ENCODE data around the gene GFRA1. TPM values are rescaled to one million over a fixed set of nuclear protein-coding genes. Genes with fewer than 3 reads are reported as not detected.

Gene GFRA1
- polyA plus RNA-seq, 1 of the 3 experiments (the other 2 are of a cell fraction), result 1.6 TPM

DNA sequence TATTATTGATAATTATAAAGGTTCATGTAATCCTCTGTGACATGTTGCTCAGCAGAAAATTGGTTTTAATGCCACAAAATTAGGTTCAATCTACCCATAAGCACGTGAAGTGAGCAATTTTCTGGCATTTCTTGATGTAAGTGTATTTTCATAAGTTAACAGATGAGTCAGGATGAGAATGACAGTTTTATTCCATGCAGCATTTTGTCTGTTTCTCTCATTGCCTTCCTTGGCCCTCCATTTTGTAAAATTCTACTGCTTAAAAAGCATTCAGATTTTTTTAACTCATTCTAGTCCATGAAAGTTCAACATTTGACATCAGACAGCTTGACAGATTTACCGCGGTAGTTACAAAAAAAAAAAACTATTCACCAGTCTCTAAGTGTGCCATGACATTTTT is 4.0 kb upstream of the GFRA1 start:
- ChIA-PET POLR2A (no interaction called here), CTCF (interaction anchor here (1.5 to 2.7 kb wide), 2 partner anchors 11 to 845 kb away, joined by 4 to 24 read pairs; no protein-coding TSS in a partner anchor)
- DNase-seq, result no peak
- H3K4me3 ChIP-seq (ENCODE audit: low read depth in 2 of 2, low read length in 1 of 2), result no peak overlapping the region
- no peaks in the 10 kb centered on the region for H3K36me3 ChIP-seq (replicated peaks in 1 of 2; ENCODE audit: control insufficient read depth in 1 of 2, insufficient read depth in 2 of 2, low read length in 1 of 2)
- H4K20me1 ChIP-seq (ENCODE audit: insufficient read depth), result no peaks in the 10 kb centered on the region
- H3K4me1 ChIP-seq (ENCODE audit: control insufficient read depth in 1 of 2, insufficient read depth in 2 of 2, low read depth in 1 of 2, low read length in 1 of 2), result peaks cover 4 to 16% of the 10 kb centered on the region in 2 experiments; a peak in 1 of 4 replicates
- WGBS (ENCODE audit: low lambda C conversion rate), result 66% methylated on average over 3 of the region's 3 CpGs
- H3F3A ChIP-seq (replicated peaks; ENCODE audit: insufficient read depth), result no peaks in the 10 kb centered on the region
- H3K4me2 ChIP-seq, result no peak overlapping the region
- no peak overlapping the region for H3K9ac ChIP-seq
- H3K27me3 ChIP-seq (ENCODE audit: insufficient read depth), result peaks cover 29% of the 10 kb centered on the region
- H3K79me2 ChIP-seq (ENCODE audit: insufficient read depth), result no peaks in the 10 kb centered on the region
- TF ChIP-seq, protein P1, sequence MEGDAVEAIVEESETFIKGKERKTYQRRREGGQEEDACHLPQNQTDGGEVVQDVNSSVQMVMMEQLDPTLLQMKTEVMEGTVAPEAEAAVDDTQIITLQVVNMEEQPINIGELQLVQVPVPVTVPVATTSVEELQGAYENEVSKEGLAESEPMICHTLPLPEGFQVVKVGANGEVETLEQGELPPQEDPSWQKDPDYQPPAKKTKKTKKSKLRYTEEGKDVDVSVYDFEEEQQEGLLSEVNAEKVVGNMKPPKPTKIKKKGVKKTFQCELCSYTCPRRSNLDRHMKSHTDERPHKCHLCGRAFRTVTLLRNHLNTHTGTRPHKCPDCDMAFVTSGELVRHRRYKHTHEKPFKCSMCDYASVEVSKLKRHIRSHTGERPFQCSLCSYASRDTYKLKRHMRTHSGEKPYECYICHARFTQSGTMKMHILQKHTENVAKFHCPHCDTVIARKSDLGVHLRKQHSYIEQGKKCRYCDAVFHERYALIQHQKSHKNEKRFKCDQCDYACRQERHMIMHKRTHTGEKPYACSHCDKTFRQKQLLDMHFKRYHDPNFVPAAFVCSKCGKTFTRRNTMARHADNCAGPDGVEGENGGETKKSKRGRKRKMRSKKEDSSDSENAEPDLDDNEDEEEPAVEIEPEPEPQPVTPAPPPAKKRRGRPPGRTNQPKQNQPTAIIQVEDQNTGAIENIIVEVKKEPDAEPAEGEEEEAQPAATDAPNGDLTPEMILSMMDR (IDR thresholded peaks at IDR 0.05), result no peak
- no peak for TF ChIP-seq RFX5 (IDR thresholded peaks at IDR 0.05; ENCODE audit: low read length)
- TF ChIP-seq MXI1 (IDR thresholded peaks at IDR 0.05; ENCODE audit: low read depth, low read length), result no peak
- TF ChIP-seq EP300 (IDR thresholded peaks at IDR 0.05; ENCODE audit: borderline replicate concordance in 1 of 2, low read depth in 1 of 2, low read length in 1 of 2), result no peak
- no peak for TF ChIP-seq CHD2 (IDR thresholded peaks at IDR 0.05; ENCODE audit: low read length, partially characterized antibody)
- no peak for TF ChIP-seq POLR2AphosphoS5 (IDR thresholded peaks at IDR 0.05; ENCODE audit: low read depth, low read length)
- no peak for TF ChIP-seq SIN3A (IDR thresholded peaks at IDR 0.05; ENCODE audit: borderline replicate concordance, low read depth, low read length)
- no peak for TF ChIP-seq FOSL2 (IDR thresholded peaks at IDR 0.05; ENCODE audit: borderline replicate concordance, low read depth)
- no peak for TF ChIP-seq YY1 (IDR thresholded peaks at IDR 0.05; ENCODE audit: low read depth)
- TF ChIP-seq RXRA (IDR thresholded peaks at IDR 0.05; ENCODE audit: borderline replicate concordance, low read depth), result no peak
- TF ChIP-seq, protein P2, sequence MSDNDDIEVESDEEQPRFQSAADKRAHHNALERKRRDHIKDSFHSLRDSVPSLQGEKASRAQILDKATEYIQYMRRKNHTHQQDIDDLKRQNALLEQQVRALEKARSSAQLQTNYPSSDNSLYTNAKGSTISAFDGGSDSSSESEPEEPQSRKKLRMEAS (IDR thresholded peaks at IDR 0.05; ENCODE audit: low read depth), result no peak
- TF ChIP-seq GATA2 (CRISPR knock-in tag; IDR thresholded peaks at IDR 0.05), result no peak
- TF ChIP-seq, protein P3, sequence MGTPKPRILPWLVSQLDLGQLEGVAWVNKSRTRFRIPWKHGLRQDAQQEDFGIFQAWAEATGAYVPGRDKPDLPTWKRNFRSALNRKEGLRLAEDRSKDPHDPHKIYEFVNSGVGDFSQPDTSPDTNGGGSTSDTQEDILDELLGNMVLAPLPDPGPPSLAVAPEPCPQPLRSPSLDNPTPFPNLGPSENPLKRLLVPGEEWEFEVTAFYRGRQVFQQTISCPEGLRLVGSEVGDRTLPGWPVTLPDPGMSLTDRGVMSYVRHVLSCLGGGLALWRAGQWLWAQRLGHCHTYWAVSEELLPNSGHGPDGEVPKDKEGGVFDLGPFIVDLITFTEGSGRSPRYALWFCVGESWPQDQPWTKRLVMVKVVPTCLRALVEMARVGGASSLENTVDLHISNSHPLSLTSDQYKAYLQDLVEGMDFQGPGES (IDR thresholded peaks at IDR 0.05; ENCODE audit: low read depth, low read length), result no peak
- no peak for TF ChIP-seq TCF12 (IDR thresholded peaks at IDR 0.05)
- no peak for TF ChIP-seq TAF1 (IDR thresholded peaks at IDR 0.05; ENCODE audit: borderline replicate concordance, low read depth, low read length)
- TF ChIP-seq, protein P4, sequence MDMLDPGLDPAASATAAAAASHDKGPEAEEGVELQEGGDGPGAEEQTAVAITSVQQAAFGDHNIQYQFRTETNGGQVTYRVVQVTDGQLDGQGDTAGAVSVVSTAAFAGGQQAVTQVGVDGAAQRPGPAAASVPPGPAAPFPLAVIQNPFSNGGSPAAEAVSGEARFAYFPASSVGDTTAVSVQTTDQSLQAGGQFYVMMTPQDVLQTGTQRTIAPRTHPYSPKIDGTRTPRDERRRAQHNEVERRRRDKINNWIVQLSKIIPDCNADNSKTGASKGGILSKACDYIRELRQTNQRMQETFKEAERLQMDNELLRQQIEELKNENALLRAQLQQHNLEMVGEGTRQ (IDR thresholded peaks at IDR 0.05; ENCODE audit: borderline replicate concordance, low read depth, low read length), result no peak
- TF ChIP-seq, protein P5, sequence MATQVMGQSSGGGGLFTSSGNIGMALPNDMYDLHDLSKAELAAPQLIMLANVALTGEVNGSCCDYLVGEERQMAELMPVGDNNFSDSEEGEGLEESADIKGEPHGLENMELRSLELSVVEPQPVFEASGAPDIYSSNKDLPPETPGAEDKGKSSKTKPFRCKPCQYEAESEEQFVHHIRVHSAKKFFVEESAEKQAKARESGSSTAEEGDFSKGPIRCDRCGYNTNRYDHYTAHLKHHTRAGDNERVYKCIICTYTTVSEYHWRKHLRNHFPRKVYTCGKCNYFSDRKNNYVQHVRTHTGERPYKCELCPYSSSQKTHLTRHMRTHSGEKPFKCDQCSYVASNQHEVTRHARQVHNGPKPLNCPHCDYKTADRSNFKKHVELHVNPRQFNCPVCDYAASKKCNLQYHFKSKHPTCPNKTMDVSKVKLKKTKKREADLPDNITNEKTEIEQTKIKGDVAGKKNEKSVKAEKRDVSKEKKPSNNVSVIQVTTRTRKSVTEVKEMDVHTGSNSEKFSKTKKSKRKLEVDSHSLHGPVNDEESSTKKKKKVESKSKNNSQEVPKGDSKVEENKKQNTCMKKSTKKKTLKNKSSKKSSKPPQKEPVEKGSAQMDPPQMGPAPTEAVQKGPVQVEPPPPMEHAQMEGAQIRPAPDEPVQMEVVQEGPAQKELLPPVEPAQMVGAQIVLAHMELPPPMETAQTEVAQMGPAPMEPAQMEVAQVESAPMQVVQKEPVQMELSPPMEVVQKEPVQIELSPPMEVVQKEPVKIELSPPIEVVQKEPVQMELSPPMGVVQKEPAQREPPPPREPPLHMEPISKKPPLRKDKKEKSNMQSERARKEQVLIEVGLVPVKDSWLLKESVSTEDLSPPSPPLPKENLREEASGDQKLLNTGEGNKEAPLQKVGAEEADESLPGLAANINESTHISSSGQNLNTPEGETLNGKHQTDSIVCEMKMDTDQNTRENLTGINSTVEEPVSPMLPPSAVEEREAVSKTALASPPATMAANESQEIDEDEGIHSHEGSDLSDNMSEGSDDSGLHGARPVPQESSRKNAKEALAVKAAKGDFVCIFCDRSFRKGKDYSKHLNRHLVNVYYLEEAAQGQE (IDR thresholded peaks at IDR 0.05; ENCODE audit: low read depth, low read length), result no peak
- TF ChIP-seq RAD21 (IDR thresholded peaks at IDR 0.05; ENCODE audit: low read length), result no peak
- no peak for TF ChIP-seq GABPA (IDR thresholded peaks at IDR 0.05; ENCODE audit: low read depth)
- H3K9me2 ChIP-seq, result no peaks in the 10 kb centered on the region
- no peak overlapping the region for H3K27ac ChIP-seq (ENCODE audit: low read depth in 2 of 2, low read length in 1 of 2)
- no peak overlapping the region for H2AFZ ChIP-seq (ENCODE audit: low read depth)
- H3K9me3 ChIP-seq, result no peaks in the 10 kb centered on the region

Measured in SK-N-SH (cell line).